ENCODE results near the gene OGDHL. TPM values are rescaled to one million over a fixed set of nuclear protein-coding genes. Genes with fewer than 3 reads are reported as not detected.

OGDHL gene
- total RNA-seq, 1 donor from 2014 or later = 0.30 TPM

- intact Hi-C loops (cut with DNase I) = no loop called here
- DNase-seq = no peak
Observed at GRCh38 chr10:49745756-49746155, 16.4 kb downstream of the OGDHL start.

GRCh38 chr10:49744924-49745605 is 17.1 kb downstream of the OGDHL start:
- no peak for TF ChIP-seq CTCF (IDR thresholded peaks at IDR 0.05)
- intact Hi-C loops (cut with DNase I) = no loop called here

More at GRCh38 chr10:49745756-49746155, 16.4 kb downstream of the OGDHL start:
- H3K4me1 ChIP-seq = no peaks in the 10 kb centered on the region
- no peak for TF ChIP-seq CTCF (IDR thresholded peaks at IDR 0.05)
- ATAC-seq = no peak
- H3K36me3 ChIP-seq = no peaks in the 10 kb centered on the region
- no peaks in the 10 kb centered on the region for H3K27me3 ChIP-seq (ENCODE audit: low read depth)
- H3K4me3 ChIP-seq = no peak overlapping the region
- H3K27ac ChIP-seq = no peak overlapping the region
- H3K9me3 ChIP-seq = no peaks in the 10 kb centered on the region

GRCh38 chr10:49744091-49744685 is 17.9 kb downstream of the OGDHL start:
- intact Hi-C loops (cut with DNase I) = no loop called here
- ATAC-seq (no peak), DNase-seq (no peak)
- Histone ChIP-seq H3K36me3 (no peaks in the 10 kb centered on the region), H3K27me3 (ENCODE audit: low read depth) (no peaks in the 10 kb centered on the region), H3K4me3 (no peak overlapping the region), H3K9me3 (no peaks in the 10 kb centered on the region), H3K4me1 (no peaks in the 10 kb centered on the region), H3K27ac (no peak overlapping the region)
- no peak for TF ChIP-seq CTCF (IDR thresholded peaks at IDR 0.05)

More at GRCh38 chr10:49744924-49745605, 17.1 kb downstream of the OGDHL start:
- no peak overlapping the region for H3K4me3 ChIP-seq
- DNase-seq (no peak), ATAC-seq (no peak)
- H3K27ac ChIP-seq = no peak overlapping the region
- H3K27me3 ChIP-seq (ENCODE audit: low read depth) = no peaks in the 10 kb centered on the region
- H3K9me3 ChIP-seq = no peaks in the 10 kb centered on the region
- H3K4me1 ChIP-seq = no peaks in the 10 kb centered on the region
- no peaks in the 10 kb centered on the region for H3K36me3 ChIP-seq

GRCh38 chr10:49743464-49744075 is 18.6 kb downstream of the OGDHL start:
- no peaks in the 10 kb centered on the region for H3K4me1 ChIP-seq
- H3K4me3 ChIP-seq = no peak overlapping the region
- ATAC-seq (no peak), DNase-seq (no peak)
- no peaks in the 10 kb centered on the region for H3K27me3 ChIP-seq (ENCODE audit: low read depth)
- H3K36me3 ChIP-seq = no peaks in the 10 kb centered on the region
- no peak overlapping the region for H3K27ac ChIP-seq
- no peak for TF ChIP-seq CTCF (IDR thresholded peaks at IDR 0.05)
- intact Hi-C loops (cut with DNase I) = no loop called here
- no peaks in the 10 kb centered on the region for H3K9me3 ChIP-seq

GRCh38 chr10:49742683-49743463 is 19.2 kb downstream of the OGDHL start:
- Histone ChIP-seq H3K27me3 (ENCODE audit: low read depth) (no peaks in the 10 kb centered on the region), H3K4me1 (no peaks in the 10 kb centered on the region), H3K36me3 (no peaks in the 10 kb centered on the region), H3K4me3 (no peak overlapping the region), H3K27ac (no peak overlapping the region), H3K9me3 (no peaks in the 10 kb centered on the region)
- DNase-seq = no peak
- TF ChIP-seq CTCF (IDR thresholded peaks at IDR 0.05) = no peak
- intact Hi-C loops (cut with DNase I) = no loop called here
- no peak for ATAC-seq

Data from lower lobe of right lung (tissue), 2 donors.